ENCODE measurements around the gene PCNT.

- TF ChIP-seq EZH2 (IDR thresholded peaks at IDR 0.05; ENCODE audit: insufficient read depth, poor library complexity, severe bottlenecking): no peak
- no peak for TF ChIP-seq EZH2phosphoT487 (IDR thresholded peaks at IDR 0.05; ENCODE audit: insufficient read depth, low read depth)
These were observed 130.2 kb downstream of the PCNT start for GRCh38 chr21:46454142-46454541.

Data from GM23248 (cell line).